Neutrophil (primary cell): ENCODE data around the gene RAPGEF5.

Experiments used
- H3K27ac ChIP-seq: fragments of 200-600 bp; sonication (generic); 2 replicates; pipeline ENCODE4 v1.5.1; 2016; ENCODE audit warnings: mild to moderate bottlenecking, moderate library complexity
- H3K27me3 ChIP-seq: fragments of 200-600 bp; sonication (generic); 2 replicates; pipeline ENCODE4 v1.6.0; 2016; ENCODE audit warnings: mild to moderate bottlenecking
- H3K36me3 ChIP-seq: fragments of 200-600 bp; sonication (generic); 2 replicates; pipeline ENCODE4 v1.5.1; 2017
- H3K4me1 ChIP-seq, 2 experiments: fragments of 200-600 bp in 1 of 2; sonication (generic) in 1 of 2; 1 replicate in 1 of 2; 2 replicates in 1 of 2; pipeline versions ENCODE4 v1.5.1 to v1.6.1; 2013 to 2016; ENCODE audit warnings: low read depth in 1 of 2, low read length in 1 of 2, mild to moderate bottlenecking in 1 of 2, moderate library complexity in 1 of 2; ENCODE audit not compliant: control insufficient read depth in 1 of 2, insufficient read depth in 1 of 2
- H3K4me3 ChIP-seq, 2 experiments: fragments of 200-600 bp in 1 of 2; sonication (generic) in 1 of 2; 1 replicate in 1 of 2; 2 replicates in 1 of 2; pipeline ENCODE4 v1.5.1; 2013 to 2016; ENCODE audit warnings: low read depth in 1 of 2, low read length in 1 of 2, mild to moderate bottlenecking in 1 of 2, moderate library complexity in 1 of 2
- H3K9me3 ChIP-seq: fragments of 200-600 bp; sonication (generic); 2 replicates; pipeline ENCODE4 v1.5.1; 2016
- CTCF ChIP-seq: fragments of 200-600 bp; sonication (generic); IDR thresholded peaks from 2 replicates; pipeline ENCODE4 v1.5.1; 2016; ENCODE audit warnings: antibody characterized with exemption

RAPGEF5 gene

GRCh38 chr7:22252936-22253536 lies 103.9 kb downstream of the RAPGEF5 start:
- Histone ChIP-seq H3K36me3 (no peaks in the 10 kb centered on the region), H3K27ac (no peak overlapping the region), H3K27me3 (no peaks in the 10 kb centered on the region), H3K4me1 (no peaks in the 10 kb centered on the region), H3K9me3 (no peaks in the 10 kb centered on the region), H3K4me3 (no peak overlapping the region)
- no peak for TF ChIP-seq CTCF

- Histone ChIP-seq H3K4me3 (no peak overlapping the region), H3K36me3 (no peaks in the 10 kb centered on the region), H3K27ac (no peak overlapping the region), H3K9me3 (no peaks in the 10 kb centered on the region), H3K27me3 (no peaks in the 10 kb centered on the region), H3K4me1 (no peaks in the 10 kb centered on the region)
- TF ChIP-seq CTCF, result no peak
Measured at GRCh38 chr7:22252016-22252415, 104.9 kb downstream of the RAPGEF5 start.

- Histone ChIP-seq H3K27me3 (no peaks in the 10 kb centered on the region), H3K36me3 (no peaks in the 10 kb centered on the region), H3K27ac (no peak overlapping the region), H3K4me1 (no peaks in the 10 kb centered on the region), H3K9me3 (no peaks in the 10 kb centered on the region), H3K4me3 (no peak overlapping the region)
- no peak for TF ChIP-seq CTCF
Measured at GRCh38 chr7:22251281-22251680, 105.7 kb downstream of the RAPGEF5 start.

GRCh38 chr7:22250390-22250789 lies 106.6 kb downstream of the RAPGEF5 start:
- TF ChIP-seq CTCF, result no peak
- Histone ChIP-seq H3K9me3 (no peaks in the 10 kb centered on the region), H3K27ac (no peak overlapping the region), H3K4me3 (no peak overlapping the region), H3K4me1 (no peaks in the 10 kb centered on the region), H3K27me3 (no peaks in the 10 kb centered on the region), H3K36me3 (no peaks in the 10 kb centered on the region)

GRCh38 chr7:22248111-22248809 lies 108.7 kb downstream of the RAPGEF5 start:
- Histone ChIP-seq H3K9me3 (no peaks in the 10 kb centered on the region), H3K27me3 (no peaks in the 10 kb centered on the region), H3K36me3 (no peaks in the 10 kb centered on the region), H3K27ac (no peak overlapping the region), H3K4me1 (no peaks in the 10 kb centered on the region), H3K4me3 (no peak overlapping the region)
- no peak for TF ChIP-seq CTCF
